Mesodermal cell (in vitro differentiated cells): Measurements from ENCODE around the gene KLHL41. TPM values are rescaled to one million over a fixed set of nuclear protein-coding genes. Genes with fewer than 3 reads are reported as not detected.

Experiments
- H3K27ac ChIP-seq: 2 replicates; pipeline ENCODE4 v1.7.0; 2013; ENCODE audit warnings: mild to moderate bottlenecking, low read depth, low read length, moderate library complexity; ENCODE audit not compliant: severe bottlenecking
- H3K36me3 ChIP-seq: 2 replicates; pipeline ENCODE4 v1.7.1; 2013; ENCODE audit warnings: mild to moderate bottlenecking, low read length, moderate library complexity; ENCODE audit not compliant: control insufficient read depth, insufficient read depth
- H3K4me1 ChIP-seq: one replicate; pipeline ENCODE4 v1.7.1; 2013; ENCODE audit warnings: mild to moderate bottlenecking, low read length; ENCODE audit not compliant: insufficient read depth, control insufficient read depth, poor library complexity, severe bottlenecking
- H3K4me3 ChIP-seq: 2 replicates; pipeline ENCODE4 v1.7.0; 2013; ENCODE audit warnings: low read length, control low read depth, mild to moderate bottlenecking; ENCODE audit not compliant: insufficient read depth, poor library complexity, severe bottlenecking; ENCODE audit errors: extremely low read depth
- H3K9me3 ChIP-seq: 2 replicates; pipeline ENCODE4 v1.7.1; 2013; ENCODE audit warnings: mild to moderate bottlenecking, low read length, moderate library complexity; ENCODE audit not compliant: control insufficient read depth
- WGBS, 2 experiments: methylation state at CpG; one replicate each; pipeline ENCODE4 v1.1.5; 2013; ENCODE audit warnings: missing lambda C conversion rate in 2 of 2; ENCODE audit not compliant: insufficient coverage in 2 of 2; 5-methylcytosine and 5-hydroxymethylcytosine counted together
- polyA plus RNA-seq, 2 experiments: library from polyadenylated mRNA; stranded (reverse); fragments of 50-300 nt; gene quantifications; one replicate each; pipeline ENCODE4 v1.2.3, GENCODE V29; 2013

The KLHL41 gene
- polyA plus RNA-seq (2013, experiment 1 of 2) = 0.48 TPM
- 0.61 TPM for polyA plus RNA-seq (2013, experiment 2 of 2)

DNA sequence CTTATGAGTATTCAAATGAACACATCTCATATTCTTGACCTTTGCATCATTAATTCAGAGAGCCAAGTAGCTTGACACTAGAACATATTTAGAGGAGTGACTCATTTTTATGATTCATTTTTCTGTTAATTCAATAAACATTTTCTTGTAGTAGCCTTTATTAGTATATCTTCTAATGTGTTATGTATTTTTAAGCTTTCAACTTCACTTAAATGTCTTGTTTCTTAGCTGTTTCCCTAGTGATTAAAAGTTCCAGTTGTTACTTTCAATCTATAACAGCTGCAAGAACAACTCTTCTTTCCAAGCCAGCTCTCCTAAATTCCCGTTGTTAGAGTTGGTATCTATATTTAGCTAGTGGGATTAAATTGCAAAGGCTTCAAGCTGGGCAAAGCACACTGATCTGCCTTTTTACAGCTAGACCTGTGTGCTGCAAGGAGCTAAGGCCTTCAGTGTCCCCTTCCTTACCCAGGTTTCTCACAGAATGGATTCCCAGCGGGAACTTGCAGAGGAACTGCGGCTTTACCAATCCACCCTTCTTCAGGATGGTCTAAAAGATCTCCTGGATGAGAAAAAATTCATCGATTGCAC, at the start of gene KLHL41:
Gene KLHL41, plus strand, starts transcription at position 405 of the 588 bp plus-strand sequence. Its CDS starts 77 bp downstream, at position 482.
- WGBS, 2 experiments = 70 to 79% methylated on average over 3 of the region's 4 CpGs
- Histone ChIP-seq H3K4me3 (no peak within 1 kb of the TSS), H3K27ac (peak within 1 kb of the TSS; percentile 18), H3K4me1 (no peaks in the 10 kb centered on the region), H3K9me3 (no peaks in the 10 kb centered on the region), H3K36me3 (no peaks in the 10 kb centered on the region)

DNA sequence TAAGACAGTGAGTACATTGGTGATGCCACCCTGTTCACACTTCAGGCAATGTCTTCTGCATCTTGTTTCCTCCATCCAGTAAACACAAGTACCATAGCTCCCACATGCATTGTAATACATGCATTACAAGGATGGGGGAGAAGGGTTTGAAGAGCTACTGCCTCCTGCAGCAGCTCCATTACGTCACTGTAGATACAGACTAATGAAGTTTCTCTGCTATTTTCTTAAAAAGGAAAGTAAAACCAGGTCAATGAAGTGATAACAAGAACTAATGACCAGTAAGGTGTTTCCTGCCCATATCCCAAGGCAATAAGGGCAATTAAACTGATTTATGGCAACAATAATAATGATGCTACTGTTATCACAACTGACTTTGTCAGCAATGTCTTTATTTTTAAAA, 48.4 kb upstream of the KLHL41 start:
- Histone ChIP-seq H3K4me1 (no peaks in the 10 kb centered on the region), H3K9me3 (no peaks in the 10 kb centered on the region), H3K27ac (no peak overlapping the region), H3K36me3 (no peaks in the 10 kb centered on the region), H3K4me3 (no peak overlapping the region)
- WGBS, 2 experiments = 89% methylated on average over 1 of the region's 1 CpG; no CpG with 5 or more reads in 1 of the 2 experiments

DNA sequence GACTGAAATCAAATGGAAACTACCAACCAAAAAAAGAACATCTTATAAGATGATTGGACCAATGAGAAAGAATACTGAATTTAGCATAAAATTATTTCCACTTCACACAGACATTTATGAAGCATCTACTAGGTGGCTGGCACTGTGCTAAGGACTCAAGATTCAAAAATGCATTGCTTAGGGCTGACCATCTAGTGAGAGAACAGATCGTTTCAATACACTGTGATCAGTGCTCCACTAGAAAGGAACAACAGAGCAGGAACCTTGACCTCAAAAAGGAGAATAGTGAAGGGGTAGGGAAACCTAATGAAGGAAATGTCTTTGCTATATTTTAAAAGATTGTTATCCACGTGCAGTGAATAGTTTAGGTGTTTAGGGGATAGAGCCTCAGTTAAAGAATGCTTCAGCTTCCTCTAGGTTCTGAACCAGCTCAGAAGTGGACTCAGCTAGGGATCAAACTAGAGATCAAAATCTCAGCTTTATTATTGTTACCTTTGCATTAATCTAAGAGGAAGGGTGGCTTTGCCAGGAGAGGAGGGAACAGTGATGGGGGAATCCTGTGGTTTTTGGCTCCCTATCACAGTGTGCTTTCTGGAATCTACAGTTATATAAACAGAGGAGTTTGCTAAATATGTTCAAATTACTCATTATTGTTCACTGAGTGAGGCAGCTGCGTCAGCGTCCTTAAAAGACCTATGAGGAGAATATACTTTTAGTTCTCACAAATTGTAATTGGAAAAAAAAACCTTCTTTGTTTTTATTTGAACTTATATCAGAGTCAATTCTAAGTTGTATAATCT, 46.4 kb upstream of the KLHL41 start:
- Histone ChIP-seq H3K36me3 (no peaks in the 10 kb centered on the region), H3K27ac (no peak overlapping the region), H3K4me3 (no peak overlapping the region), H3K9me3 (no peaks in the 10 kb centered on the region), H3K4me1 (no peaks in the 10 kb centered on the region)
- WGBS, 2 experiments = 67 to 94% methylated on average over 1 to 2 of the region's 4 CpGs

DNA sequence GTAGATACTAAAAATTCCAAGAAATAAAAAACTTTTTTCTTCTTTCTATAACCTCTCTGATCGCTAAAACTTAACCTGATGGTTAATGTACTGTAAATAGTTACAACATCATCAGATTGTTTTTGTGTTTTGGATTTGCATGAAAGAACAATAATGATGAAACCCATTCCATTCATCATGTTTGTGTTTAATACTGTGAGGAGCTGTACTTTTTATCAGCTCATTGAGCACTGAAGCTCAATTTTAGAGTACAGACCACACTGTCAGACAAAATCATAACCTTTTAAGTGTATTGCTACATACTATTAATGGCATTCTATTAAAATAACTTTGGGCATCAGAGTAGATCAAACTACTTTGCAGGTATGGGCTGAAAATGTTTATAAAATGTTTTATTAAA, 45.0 kb upstream of the KLHL41 start:
- Histone ChIP-seq H3K36me3 (no peaks in the 10 kb centered on the region), H3K4me3 (no peak overlapping the region), H3K27ac (no peak overlapping the region), H3K4me1 (no peaks in the 10 kb centered on the region), H3K9me3 (no peaks in the 10 kb centered on the region)
- no CpG with 5 or more reads among the region's 1 CpG for WGBS, 2 experiments

DNA sequence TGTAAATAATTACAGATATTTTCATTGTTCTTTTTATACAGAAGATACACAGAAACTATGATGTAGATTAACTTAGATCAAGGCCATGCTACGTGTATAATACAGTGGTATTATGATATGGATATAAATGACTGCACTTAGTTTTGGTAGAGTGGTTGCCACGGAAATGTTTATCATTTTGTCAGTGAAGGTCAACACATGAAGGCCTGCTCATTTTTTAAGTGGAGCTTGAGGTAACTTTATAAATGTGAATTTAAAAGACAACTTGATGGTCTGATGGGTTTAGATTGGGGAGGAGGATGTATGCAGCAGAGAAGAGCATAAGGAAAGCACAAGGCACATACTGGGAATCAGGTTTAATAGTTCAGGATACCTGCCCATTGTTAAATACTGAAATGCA, 44.6 kb upstream of the KLHL41 start:
- WGBS, 2 experiments = 86 to 100% methylated on average over 1 to 2 of the region's 2 CpGs
- Histone ChIP-seq H3K4me1 (no peaks in the 10 kb centered on the region), H3K27ac (no peak overlapping the region), H3K9me3 (no peaks in the 10 kb centered on the region), H3K36me3 (no peaks in the 10 kb centered on the region), H3K4me3 (no peak overlapping the region)

DNA sequence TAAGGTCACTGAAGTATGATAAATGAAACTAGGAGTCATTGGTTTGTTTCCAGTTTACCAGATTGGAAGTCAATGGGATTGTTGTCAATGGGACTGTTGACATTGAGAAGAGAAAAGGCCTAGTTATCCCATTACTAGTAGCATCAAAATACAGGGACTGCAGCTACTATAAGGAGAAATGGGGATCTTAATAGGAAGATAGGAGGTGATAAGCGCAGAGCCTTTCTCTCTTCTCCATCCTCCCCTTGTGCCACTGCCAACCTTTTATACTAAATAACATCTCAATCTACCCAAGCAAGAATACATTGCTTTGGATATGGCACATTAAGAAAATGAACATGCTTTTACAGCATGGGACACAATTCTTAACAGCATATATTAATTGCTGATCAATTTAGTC, 40.7 kb upstream of the KLHL41 start:
- WGBS, 2 experiments = no CpG with 5 or more reads among the region's 1 CpG
- Histone ChIP-seq H3K4me3 (no peak overlapping the region), H3K27ac (no peak overlapping the region), H3K36me3 (no peaks in the 10 kb centered on the region), H3K4me1 (no peaks in the 10 kb centered on the region), H3K9me3 (no peaks in the 10 kb centered on the region)

DNA sequence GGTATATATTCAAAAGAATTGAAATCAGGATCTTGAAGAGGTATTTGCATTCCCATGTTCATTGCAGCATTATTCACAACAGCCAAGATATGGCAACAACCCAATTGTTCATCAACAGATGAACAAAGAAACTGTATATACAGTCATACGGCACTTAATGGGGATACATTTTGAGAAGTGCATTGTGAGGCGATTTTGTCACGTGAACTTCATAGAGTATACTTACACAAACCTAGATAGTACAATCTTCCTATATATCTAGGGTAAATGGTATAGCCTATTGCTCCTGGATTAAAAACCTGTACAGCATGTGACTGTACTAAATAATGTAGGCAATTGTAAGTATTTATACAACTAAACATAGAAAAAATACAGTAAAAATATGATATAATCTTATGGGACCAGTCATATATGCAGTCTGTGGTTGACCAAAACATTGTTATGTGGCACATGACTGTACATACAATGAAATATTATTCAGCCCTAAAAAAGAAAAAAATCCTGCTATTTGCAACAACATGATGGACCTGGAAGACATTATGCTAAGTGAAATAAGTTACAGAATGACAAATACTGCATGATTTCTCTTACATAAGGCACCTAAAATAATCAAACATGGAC, 39.4 kb upstream of the KLHL41 start:
- Histone ChIP-seq H3K4me3 (no peak overlapping the region), H3K9me3 (no peaks in the 10 kb centered on the region), H3K27ac (no peak overlapping the region), H3K4me1 (no peaks in the 10 kb centered on the region), H3K36me3 (no peaks in the 10 kb centered on the region)
- no CpG with 5 or more reads among the region's 3 CpGs for WGBS, 2 experiments

DNA sequence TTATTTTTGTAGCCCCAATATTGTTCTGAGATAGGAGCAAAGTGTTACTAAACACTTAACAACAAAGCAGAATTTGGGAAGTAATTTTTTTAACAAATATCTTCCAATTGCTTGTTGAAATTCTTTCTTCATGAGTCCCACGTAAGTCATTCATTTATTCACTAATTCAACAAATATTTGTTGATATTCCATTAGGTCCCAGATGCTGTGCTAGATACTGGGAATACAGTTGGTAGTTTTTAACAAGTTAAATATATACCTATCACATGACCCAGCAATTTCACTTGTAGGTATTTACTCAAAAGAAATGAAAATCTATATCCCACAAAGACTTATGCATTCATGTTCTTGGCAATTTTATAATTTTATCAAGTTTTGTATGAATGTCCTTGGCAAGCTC, 37.3 kb upstream of the KLHL41 start:
- WGBS, 2 experiments = no CpG with 5 or more reads among the region's 1 CpG
- no peak overlapping the region for H3K4me3 ChIP-seq

DNA sequence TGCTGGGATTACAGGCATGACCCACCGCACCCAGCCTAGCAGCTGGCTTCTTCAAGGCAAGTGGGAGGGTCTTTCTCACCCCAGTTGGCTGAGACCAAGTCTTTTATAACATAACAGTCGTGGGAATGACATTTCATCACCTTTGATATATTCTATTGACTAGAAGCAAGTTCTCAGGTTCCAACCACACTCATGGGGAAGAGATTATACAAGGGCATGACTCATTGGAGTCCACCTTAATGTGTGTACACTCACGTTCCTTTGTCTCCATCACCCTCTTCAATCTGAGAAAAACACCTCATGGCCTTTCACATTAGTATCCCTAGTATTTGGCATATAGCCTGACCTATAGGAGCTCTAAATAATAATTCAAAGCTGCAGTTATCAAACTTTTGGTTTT, 33.0 kb upstream of the KLHL41 start:
- 83 to 89% methylated on average over 1 of the region's 3 CpGs for whole genome bisulfite sequencing, 2 experiments
- no peak overlapping the region for H3K27ac ChIP-seq
- no peaks in the 10 kb centered on the region for H3K4me1 ChIP-seq
- H3K9me3 ChIP-seq = no peaks in the 10 kb centered on the region
- no peaks in the 10 kb centered on the region for H3K36me3 ChIP-seq
- H3K4me3 ChIP-seq = no peak overlapping the region

More for the DNA sequence above, 37.3 kb upstream of the KLHL41 start:
- H3K9me3 ChIP-seq = no peaks in the 10 kb centered on the region
- no peaks in the 10 kb centered on the region for H3K4me1 ChIP-seq
- H3K36me3 ChIP-seq = no peaks in the 10 kb centered on the region
- H3K27ac ChIP-seq = no peak overlapping the region

DNA sequence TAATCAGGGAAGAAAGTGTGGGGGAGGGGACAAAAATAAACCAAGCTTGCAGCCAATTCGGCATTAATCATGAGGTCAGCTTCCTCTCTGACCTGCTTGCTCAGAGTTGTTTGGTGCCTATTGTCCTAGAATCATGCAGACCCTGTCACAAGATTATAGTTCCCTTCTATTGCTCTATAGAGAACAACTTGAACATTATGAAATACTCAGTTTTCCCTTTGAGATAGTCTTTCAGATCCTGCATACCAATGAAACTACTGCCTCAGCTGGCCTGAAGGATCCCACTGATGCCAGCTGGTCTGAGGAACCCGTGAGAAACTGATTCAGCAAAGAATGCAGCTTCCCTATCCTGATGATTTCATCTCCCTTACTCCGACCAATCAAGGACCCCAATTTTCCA, 31.2 kb upstream of the KLHL41 start:
- 80 to 93% methylated on average over 3 of the region's 3 CpGs for WGBS, 2 experiments
- no peak overlapping the region for H3K27ac ChIP-seq

More for the DNA sequence above, 31.2 kb upstream of the KLHL41 start:
- H3K36me3 ChIP-seq = no peaks in the 10 kb centered on the region
- no peaks in the 10 kb centered on the region for H3K9me3 ChIP-seq
- no peak overlapping the region for H3K4me3 ChIP-seq
- no peaks in the 10 kb centered on the region for H3K4me1 ChIP-seq
